Epithelial cell of esophagus (primary cell): Measurements from ENCODE around the gene KRT36.

ENCODE experiments used
- DNase-seq: peaks from one replicate; pipeline ENCODE4 v3.0.0; 2010; ENCODE audit warnings: low read depth
- H3K4me3 ChIP-seq: 2 replicates; pipeline ENCODE4 v1.5.1; 2011; ENCODE audit warnings: mild to moderate bottlenecking, low read length, control low read depth
- CTCF ChIP-seq: IDR thresholded peaks from 2 replicates; pipeline ENCODE4 v1.5.1; 2011; ENCODE audit warnings: low read depth, mild to moderate bottlenecking, low read length, control low read depth, inconsistent platforms; ENCODE audit not compliant: insufficient read depth; ENCODE audit errors: missing control alignments

The KRT36 gene

GRCh38 chr17:41481036-41481435 is 8.7 kb downstream of the KRT36 start, which contains the start of gene KRT35:
KRT35 (minus strand) TSS chr17:41481151; CDS start chr17:41481097, 54 bp downstream.
- DNase-seq: no peak
- TF ChIP-seq CTCF: no peak
- H3K4me3 ChIP-seq: no peak within 1 kb of the TSS

- H3K4me3 ChIP-seq: no peak overlapping the region
- TF ChIP-seq CTCF: no peak
- DNase-seq: no peak
Observed at GRCh38 chr17:41480581-41480980, 9.1 kb downstream of the KRT36 start.

- no peak overlapping the region for H3K4me3 ChIP-seq
- no peak for DNase-seq
- no peak for TF ChIP-seq CTCF
Observed at GRCh38 chr17:41480136-41480535, 9.6 kb downstream of the KRT36 start.

GRCh38 chr17:41478237-41478636 is 11.5 kb downstream of the KRT36 start:
- no peak for TF ChIP-seq CTCF
- DNase-seq: no peak
- no peak overlapping the region for H3K4me3 ChIP-seq

GRCh38 chr17:41476866-41477815 is 12.6 kb downstream of the KRT36 start:
- no peak for TF ChIP-seq CTCF
- DNase-seq: no peak
- no peak overlapping the region for H3K4me3 ChIP-seq

- no peak overlapping the region for H3K4me3 ChIP-seq
- TF ChIP-seq CTCF: no peak
- DNase-seq: no peak
Observed at GRCh38 chr17:41475421-41475820, 14.3 kb downstream of the KRT36 start.
